CD4-positive, alpha-beta T cell treated with Interleukin-4 for 4 hours (primary cell): ENCODE results near the gene NUP160.
A peak's percentile ranks its signal among the peaks of the same experiment; 100 is the strongest.
"Not testable (repeated sequence)": the region's sequence is repeated elsewhere in the genome, so short reads cannot be mapped to it uniquely, and the experiment has no call there.

Source experiments
- DNase-seq: peaks from one replicate; pipeline ENCODE4 v3.0.0-alpha.2; 2020

NUP160 gene

DNA sequence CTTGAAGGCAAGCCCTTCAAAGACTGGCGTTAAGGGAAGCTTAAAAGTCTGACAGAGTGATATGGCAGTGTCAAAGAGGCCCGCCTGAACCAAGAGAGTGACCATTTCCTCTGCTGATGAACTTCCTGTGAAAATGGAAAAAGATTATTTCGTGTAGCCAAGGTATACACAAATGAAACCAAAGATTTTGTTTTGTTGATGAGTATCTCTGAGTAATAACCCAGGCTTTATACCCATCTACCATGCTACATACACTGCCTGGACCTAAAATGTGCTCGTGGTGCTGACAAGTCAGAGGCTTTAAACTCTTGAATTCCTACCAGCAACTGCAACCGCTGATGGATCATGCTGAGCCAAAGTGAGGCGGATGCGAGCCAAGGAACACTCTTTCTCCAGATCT is 60.0 kb downstream of the NUP160 start:
- no peak for DNase-seq

DNA sequence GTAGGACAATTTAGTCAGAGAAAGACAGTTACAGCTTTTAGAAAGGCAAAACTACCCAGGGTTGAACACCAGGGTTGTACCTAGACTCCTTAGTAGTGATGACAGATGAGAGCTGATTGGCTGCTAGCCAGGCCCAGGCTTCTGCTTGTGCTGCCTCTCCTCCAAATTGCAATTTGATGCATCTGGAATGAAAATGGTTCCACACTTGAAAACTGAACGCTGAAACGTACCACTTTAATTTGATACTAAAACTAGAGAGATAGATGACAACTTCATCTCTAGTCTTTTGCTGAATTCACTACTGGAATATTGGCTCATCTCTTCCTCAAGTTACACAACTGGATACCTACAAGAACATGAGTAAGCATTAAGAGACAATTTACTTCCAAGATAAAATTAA is 61.8 kb downstream of the NUP160 start:
- DNase-seq, result no peak

DNA sequence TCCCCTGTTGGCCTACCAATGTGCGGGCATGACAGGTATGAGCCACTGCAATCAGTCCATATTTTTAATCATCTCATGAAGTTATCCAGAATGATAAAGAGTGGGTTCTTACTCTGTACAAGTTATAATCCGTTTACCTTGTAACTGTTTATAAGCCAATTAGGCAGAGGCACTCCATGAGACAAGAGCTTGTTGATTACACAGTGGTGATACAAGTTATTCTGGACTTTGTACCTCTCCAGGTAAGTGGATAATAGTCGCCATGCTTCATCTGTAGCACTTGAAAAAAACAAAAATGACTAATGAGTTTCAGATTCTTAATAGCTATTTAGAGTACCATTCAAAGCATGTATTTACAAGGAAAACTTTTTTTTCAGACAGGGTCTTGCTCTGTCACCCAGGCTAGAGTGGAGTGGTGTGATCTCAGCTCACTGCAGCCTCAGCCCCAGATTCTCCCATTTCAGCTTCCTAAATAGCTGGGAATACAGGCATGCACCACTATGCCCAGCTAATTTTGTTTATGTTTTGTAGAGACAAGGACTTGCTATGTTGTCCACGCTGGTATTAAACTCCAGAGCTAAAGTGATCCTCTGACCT is 63.3 kb downstream of the NUP160 start:
- DNase-seq, result no peak

DNA sequence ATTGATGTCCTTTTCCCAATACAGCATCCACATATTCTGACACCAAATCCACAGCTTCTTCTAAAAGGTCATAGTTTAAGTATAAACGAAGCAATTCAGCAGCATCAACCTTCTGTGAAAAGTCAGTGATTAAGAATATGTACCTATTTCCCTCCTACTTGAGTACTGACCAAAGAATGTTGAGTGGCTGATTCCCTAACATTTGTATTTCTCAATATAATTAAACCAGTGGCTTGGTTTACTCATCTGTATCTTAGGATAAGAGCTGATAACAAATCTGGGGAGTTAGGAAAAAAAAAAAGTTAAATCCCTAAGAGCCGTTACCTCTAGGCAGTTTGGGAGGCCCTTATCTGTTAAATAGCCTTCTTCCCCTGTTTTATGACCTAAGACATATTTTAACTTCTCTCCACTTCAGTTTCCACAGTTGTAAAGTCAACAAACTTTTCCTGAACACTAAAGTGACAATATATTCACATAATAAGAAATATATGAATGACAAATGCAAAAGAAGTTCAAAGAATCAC is 65.0 kb downstream of the NUP160 start:
- DNase-seq, result no peak

DNA sequence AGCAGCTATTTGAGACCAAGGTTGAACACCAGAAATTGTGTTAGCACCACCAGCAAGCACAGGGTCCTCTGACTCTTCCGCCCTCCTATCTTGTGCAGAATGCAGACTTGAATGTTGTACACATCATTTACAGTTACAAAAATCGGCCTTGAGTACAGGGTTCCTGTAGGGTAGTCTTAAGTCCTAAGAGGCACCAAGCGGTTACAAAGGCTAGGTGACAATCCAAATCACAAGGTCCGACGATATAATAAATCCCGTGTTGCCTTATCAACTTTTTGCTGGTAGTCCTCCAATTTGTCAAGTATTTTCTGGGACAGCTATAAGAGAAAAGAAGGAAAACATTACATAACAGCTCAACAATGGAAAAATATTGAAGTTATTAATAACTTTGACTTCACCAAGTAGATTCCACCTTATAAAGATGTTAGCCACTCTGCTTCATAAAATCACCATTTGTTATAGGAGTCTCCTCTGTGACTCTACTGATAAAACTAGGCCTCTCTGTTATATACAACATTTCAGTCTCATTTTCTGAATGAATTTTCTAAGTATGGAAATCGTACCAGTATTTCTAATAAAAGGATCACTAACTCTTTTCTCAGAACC is 69.2 kb downstream of the NUP160 start:
- DNase-seq, result no peak

DNA sequence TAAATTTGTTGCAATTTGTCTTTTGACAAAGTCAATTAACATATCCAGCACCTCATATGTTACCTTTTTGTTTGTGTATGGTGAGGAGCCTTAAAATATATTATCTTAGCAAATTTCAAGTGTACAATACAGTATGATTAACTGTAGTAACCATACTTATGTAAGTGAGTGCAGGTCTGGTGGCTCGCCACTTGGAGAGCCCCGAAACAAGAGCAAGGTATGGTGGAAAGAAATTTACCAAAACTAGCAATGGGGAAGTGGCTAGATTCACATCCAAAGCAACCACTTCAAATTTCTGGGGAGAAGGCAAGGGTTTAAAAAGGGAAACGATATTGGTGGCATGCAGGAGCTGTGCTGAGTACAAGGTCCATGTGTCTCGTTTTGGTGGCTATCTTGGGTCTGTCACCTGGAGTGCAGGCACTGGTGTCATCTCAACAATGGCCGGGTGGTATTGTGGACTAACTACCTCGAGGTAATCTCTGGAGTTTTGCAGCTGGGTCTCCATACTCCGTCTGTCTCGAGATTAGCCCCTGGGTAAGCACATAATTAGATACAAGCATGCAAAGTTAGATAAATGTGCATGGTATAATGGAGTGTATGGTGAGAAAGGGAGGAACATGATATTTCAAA is 72.8 kb downstream of the NUP160 start:
- DNase-seq, result no peak

DNA sequence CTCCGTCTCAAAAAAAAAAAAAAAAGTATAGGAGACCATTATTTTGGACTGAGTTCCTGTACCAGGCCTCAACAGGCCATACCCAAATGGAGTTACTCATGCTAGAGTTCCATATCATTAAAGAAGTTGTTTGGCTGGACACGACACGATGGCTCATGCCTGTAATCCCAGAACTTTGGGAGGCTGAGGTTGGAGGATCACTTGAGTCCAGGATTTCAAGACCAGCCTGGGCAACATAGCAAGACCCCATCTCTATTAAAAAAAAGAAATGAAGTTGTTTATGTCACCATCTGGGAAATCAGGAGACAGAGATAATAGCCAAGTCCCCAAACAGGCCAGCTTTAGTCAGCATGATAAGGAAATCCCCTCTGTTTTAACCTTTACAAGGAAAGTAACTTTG is 74.3 kb downstream of the NUP160 start:
- no peak for DNase-seq

DNA sequence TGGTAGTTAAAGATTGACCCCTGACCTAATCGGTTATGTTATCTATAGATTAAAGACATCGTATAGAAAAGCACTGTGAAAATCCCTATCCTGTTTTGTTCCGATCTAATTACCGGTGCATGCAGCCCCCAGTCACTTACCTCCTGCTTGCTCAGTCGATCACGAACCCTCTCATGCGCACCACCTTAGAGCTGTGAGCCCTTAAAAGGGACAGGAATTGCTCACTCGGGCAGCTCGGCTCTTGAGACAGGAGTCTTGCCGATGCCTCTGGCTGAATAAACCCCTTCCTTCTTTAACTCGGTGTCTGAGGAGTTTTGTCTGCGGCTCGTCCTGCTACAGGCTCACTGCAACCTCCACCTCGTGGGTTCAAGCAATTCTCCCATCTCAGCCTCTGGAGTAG is 78.6 kb downstream of the NUP160 start:
- not testable (repeated sequence) for DNase-seq

DNA sequence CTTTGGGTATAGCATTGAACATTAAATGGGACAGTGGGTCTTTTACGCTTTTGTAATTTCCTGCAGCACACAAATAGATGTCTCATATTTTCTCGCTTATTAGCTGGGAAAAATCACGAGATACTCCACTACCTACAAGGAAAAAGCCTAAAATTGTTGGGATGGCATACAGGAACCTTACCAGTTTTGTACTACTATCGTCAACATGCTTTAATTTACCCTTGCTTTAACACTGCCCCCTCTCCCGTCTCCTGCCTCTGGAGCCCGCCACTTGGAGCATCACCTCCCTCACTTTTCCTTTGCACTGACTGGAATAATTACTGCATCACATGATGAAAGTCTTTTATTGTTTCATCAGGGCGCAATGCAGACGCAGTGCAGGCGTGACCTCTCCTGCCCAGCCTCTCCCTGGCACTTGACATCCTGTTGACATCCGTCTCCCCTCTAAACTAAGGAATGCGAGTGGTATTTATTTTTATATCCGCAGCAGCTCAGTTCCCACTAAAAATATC is 80.0 kb downstream of the NUP160 start:
- DNase-seq, result peak; percentile 17

DNA sequence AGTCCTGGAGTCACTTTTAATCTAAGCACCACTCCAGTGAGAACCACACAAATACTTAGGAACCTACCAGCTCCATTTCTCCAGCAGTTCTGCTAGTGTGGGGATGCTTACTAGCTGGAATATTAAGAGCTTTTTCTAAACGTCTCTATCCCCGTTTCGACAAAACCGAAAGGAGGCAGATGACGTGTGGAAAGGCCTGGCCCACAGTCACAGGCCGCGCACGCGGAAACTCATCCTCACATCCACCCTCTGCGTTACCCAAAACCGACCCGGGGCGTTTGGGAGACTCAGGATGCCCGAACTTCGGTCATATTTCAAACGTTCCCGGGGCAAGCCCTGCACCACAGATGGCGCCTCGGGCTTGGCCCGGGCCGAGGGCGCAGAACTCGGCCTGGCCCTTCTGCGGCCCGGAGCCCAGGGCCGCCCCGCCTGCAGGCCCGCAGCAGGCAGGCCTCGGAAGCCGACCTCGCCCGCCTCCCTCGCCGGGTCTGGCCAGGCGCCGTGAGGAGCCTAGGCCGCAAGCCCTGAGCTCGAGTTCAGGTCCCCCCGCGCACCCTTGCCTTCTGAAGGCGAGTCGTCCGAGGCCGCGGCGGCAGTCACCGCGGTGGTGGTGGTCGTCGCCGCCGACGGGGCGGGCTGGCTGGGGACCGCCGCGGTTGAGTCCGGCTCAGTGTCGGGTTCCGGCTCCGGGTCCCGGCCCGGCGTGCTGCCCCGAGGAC is 81.5 kb downstream of the NUP160 start:
- peak; percentile 72 for DNase-seq

DNA sequence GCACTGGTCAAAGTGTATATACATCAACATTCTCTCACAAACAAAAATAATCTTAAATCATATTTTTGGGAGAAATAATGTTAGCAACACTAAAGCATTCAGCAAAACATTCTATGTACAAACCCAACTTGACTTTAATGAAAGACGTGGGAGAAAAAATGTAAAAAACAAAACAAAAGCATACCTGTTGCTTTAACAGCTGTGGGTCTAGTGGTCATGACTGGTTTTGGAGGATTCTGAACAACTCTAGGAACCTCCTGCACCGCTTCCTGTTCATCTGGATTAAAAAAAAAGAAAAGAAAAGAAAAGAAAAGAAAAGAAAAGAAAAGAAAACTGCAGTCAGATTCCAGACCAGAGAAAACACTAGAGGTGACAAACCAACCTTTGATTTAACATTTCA is 83.1 kb downstream of the NUP160 start:
- no peak for DNase-seq

DNA sequence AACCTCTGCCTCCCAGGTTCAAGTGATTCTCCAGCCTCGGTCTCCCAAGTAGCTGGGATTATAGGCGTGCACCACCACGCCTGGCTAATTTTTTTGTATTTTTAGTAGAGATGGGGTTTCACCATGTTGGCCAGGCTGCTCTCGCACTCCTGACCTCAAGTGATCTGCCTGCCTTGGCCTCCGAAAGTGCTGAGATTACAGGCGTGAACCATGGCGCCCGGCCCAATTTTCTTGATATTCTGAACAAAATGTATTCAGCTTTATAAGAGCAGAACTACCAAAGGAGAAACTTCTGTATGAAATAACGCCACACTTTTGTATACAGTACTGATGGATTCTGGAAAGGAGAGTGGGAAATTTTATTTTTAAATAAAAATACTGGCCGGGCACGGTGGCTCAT is 88.9 kb downstream of the NUP160 start:
- not testable (repeated sequence) for DNase-seq

DNA sequence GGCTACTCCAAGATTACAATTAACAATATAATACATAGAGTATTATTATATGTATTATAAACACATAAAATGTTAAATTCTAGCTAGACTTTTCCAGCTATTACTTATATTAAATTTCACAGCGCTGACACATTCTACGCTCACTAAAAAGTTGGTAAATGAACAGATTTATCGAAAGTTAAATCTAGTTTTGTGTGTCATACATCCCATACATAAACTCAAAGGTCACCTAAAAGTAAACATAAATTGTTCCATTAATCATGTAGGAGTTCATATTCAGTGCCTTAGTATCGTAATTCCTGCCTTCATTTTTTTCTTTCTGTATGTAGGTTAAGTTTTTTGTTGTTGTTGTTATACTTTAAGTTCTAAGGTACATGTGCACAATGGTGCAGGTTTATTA is 91.9 kb downstream of the NUP160 start:
- DNase-seq, result no peak

DNA sequence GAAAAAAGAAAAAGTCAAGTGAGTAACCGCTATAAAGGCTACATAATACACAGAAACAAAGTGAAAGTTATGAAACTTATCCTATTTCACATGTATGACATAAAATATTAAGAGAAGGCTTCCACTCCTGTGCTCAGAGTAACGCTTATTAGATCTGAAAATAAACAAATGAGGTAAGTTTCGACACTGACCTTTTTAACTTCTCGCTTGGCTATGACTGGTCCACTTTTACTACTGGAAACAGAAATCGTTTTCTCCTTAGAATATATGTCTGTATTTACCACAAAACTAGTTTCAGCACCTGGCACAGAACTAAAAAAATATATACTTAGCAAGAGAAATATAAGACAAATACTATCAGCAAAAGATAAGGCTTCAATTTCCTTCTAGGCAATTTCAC is 97.4 kb downstream of the NUP160 start:
- no peak for DNase-seq

DNA sequence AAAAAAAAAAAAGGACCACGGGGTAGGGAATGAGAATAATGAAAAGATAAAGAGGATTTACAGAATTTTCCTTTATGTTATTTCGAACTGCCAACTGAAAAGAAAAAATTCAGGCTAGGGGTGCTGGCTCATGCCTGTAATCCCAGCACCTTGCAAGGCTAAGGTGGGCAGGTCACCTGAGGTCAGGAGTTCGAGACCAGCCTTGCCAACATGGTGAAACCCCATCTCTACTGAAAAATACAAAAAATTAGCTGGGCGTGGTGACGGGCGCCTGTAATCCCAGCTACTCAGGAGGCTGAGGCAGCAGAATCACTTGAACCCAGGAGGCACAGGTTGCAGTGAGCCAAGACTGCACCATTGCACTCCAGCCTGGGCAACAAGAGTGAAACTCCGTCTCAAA is 105.7 kb downstream of the NUP160 start:
- DNase-seq, result not testable (repeated sequence)

DNA sequence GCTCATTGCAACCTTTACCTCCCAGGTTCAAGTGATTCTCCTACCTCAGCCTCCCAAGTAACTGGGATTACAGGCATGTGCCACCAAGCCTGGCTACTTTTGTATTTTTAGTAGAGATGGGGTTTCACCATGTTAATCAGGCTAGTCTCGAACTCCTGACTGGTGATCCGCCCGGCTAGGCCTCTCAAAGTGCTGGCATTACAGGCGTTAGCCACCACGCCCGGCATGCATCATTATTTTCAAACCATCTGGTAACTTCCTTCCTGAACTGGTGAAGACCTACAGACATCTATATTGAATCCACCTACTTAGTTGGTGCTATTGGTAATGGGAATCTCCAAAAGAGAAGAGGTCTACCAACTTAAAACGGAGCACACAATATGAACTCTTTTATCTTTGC is 110.3 kb downstream of the NUP160 start:
- DNase-seq, result not testable (repeated sequence)

DNA sequence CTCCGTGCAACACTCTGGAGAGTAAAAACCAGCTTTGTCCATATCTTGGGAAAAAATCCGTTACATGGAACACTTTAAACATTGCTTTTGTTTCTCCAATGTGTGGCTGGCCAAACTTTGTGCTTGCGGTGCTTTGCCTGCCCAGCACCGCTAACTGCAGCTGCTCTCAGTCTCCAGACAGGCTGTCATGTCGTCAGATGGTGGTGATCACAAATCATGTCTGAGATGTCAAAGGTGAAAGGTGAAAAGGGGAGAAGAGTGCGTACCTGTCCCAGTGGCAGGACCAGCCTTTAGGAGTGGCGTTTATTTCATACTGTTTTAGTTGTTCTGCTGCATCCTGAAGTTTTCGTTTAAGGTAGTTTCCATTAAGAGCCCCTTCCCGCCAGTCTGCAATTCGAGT is 115.9 kb downstream of the NUP160 start:
- no peak for DNase-seq

DNA sequence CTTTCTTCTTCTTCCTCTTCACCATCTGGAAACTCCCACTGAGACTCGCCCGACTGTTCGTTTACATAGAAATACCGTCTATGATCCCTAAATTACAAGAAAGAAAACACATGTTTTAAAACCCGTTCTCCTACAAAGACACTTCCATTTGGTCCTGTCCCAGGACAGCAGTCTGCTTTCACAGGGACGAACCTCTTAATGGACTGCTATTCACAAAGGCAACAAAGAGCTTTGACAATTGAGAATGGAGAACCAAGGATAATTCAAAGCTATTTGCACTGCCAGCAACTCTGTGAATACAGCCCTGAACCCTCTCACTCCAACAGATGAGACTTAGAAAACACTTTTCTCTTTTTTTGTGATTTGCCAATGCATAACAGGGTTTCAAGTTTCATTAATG is 116.7 kb downstream of the NUP160 start:
- DNase-seq, result no peak
